SK-N-SH (cell line): ENCODE results near the gene SOX2.

Experiments used
- TCF12 ChIP-seq: IDR thresholded peaks from 2 replicates; pipeline ENCODE4 v1.4.0; 2012
- YY1 ChIP-seq: IDR thresholded peaks from 2 replicates; pipeline ENCODE4 v1.4.0; 2012; ENCODE audit warnings: low read depth, mild to moderate bottlenecking
- TF ChIP-seq, protein P1 (sequence below): fragments of 200-600 bp; sonication (generic); IDR thresholded peaks from 2 replicates; pipeline ENCODE4 v1.6.1; 2017; ENCODE audit warnings: antibody characterized with exemption, mild to moderate bottlenecking, moderate library complexity

DNA sequence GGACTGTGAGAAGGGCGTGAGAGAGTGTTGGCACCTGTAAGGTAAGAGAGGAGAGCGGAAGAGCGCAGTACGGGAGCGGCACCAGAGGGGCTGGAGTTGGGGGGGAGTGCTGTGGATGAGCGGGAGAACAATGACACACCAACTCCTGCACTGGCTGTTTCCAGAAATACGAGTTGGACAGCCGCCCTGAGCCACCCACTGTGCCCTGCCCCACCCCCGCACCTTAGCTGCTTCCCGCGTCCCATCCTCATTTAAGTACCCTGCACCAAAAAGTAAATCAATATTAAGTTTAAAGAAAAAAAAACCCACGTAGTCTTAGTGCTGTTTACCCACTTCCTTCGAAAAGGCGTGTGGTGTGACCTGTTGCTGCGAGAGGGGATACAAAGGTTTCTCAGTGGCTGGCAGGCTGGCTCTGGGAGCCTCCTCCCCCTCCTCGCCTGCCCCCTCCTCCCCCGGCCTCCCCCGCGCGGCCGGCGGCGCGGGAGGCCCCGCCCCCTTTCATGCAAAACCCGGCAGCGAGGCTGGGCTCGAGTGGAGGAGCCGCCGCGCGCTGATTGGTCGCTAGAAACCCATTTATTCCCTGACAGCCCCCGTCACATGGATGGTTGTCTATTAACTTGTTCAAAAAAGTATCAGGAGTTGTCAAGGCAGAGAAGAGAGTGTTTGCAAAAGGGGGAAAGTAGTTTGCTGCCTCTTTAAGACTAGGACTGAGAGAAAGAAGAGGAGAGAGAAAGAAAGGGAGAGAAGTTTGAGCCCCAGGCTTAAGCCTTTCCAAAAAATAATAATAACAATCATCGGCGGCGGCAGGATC is at the start of gene SOX2:
- TF ChIP-seq YY1 (no peak), TCF12 (no peak)
- TF ChIP-seq, protein P1, sequence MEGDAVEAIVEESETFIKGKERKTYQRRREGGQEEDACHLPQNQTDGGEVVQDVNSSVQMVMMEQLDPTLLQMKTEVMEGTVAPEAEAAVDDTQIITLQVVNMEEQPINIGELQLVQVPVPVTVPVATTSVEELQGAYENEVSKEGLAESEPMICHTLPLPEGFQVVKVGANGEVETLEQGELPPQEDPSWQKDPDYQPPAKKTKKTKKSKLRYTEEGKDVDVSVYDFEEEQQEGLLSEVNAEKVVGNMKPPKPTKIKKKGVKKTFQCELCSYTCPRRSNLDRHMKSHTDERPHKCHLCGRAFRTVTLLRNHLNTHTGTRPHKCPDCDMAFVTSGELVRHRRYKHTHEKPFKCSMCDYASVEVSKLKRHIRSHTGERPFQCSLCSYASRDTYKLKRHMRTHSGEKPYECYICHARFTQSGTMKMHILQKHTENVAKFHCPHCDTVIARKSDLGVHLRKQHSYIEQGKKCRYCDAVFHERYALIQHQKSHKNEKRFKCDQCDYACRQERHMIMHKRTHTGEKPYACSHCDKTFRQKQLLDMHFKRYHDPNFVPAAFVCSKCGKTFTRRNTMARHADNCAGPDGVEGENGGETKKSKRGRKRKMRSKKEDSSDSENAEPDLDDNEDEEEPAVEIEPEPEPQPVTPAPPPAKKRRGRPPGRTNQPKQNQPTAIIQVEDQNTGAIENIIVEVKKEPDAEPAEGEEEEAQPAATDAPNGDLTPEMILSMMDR = no peak
